HL-60 (cell line): Measurements from ENCODE around the gene POLE2.

Experiments used
- DNase-seq, 2 experiments: peaks; one replicate each; pipeline ENCODE4 v3.0.0-alpha.2; 2010 to 2020; ENCODE audit warnings: low read depth in 1 of 2, low spot score in 1 of 2
- H3K27ac ChIP-seq: fragments of 250-450 bp; sonication (Bioruptor Pico); replicated peaks from 2 replicates; pipeline ENCODE4 v1.5.1; 2020; ENCODE audit warnings: mild to moderate bottlenecking, moderate library complexity
- H3K27me3 ChIP-seq: fragments of 250-450 bp; sonication (Bioruptor Pico); 2 replicates; pipeline ENCODE4 v1.5.1; 2021; ENCODE audit warnings: mild to moderate bottlenecking, moderate library complexity; ENCODE audit not compliant: insufficient read depth, poor library complexity, severe bottlenecking
- H3K4me3 ChIP-seq: replicated peaks from 2 replicates; pipeline ENCODE4 v1.5.1; 2011; ENCODE audit warnings: mild to moderate bottlenecking, control low read depth, low read length; ENCODE audit not compliant: insufficient read depth
- CTCF ChIP-seq: IDR thresholded peaks from one replicate; pipeline ENCODE4 v1.5.1; 2011; ENCODE audit warnings: low read length, control low read depth, inconsistent platforms; ENCODE audit not compliant: insufficient read depth
- GABPA ChIP-seq: IDR thresholded peaks from 2 replicates; pipeline ENCODE4 v1.6.1; 2012; ENCODE audit warnings: low read depth
- POLR2AphosphoS5 ChIP-seq: IDR thresholded peaks from 2 replicates; pipeline ENCODE4 v1.6.1; 2012; ENCODE audit warnings: low read depth
- REST ChIP-seq: IDR thresholded peaks from 2 replicates; pipeline ENCODE4 v1.6.1; 2012; ENCODE audit warnings: low read depth; ENCODE audit not compliant: insufficient replicate concordance
- SPI1 ChIP-seq: IDR thresholded peaks from 2 replicates; pipeline ENCODE4 v1.6.1; 2012; ENCODE audit warnings: low read depth, mild to moderate bottlenecking, borderline replicate concordance

The POLE2 gene

DNA sequence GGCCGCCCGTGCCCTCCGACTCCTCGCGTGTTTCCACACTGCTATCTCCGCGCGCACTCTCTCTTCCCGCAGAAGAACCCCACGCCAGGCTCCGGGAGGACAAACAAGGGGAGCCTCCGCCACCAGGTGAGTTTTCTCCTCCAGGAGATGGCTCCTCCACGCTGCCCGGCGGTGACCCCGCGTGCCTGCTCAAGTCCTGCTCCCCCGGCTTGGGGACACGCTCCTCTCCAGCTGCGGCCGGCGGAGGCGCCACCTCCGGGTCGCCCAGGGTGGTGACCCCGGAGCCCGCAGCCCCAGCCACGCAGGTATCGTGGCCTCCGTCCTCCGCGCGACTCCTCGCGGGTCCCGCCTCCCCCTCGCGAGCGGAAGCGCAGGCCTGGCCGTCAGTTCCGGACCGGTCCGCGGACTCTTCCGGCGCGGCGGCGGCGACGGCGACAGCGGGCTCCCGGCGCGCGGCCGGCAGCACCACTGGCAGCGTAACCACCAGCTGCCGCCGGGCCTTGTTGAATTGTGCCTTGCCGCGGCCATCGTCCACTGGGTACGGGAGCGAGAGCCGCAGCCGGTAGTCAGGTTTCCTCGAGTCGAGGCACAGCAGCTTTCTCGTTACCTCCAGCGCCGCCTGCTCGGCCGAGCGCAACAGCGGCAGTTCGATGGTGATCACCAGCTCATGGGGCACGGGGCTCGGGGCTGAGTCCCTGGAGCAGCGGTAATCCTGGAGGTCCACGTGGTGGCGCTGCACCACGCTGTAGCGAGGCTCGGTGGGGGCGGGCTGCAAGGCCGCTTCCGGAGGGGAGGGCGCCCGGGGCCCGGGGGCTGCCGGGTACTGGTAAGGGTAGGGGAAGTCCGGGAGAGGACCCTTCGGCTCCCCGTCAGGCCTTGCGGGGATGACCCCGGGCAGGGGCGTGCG lies 54.1 kb downstream of the POLE2 start:
- Histone ChIP-seq H3K4me3 (peak overlapping the region; percentile 87), H3K27ac (peak overlapping the region; percentile 99), H3K27me3 (no peaks in the 10 kb centered on the region)
- peak; percentile 83 to 95 for DNase-seq
- TF ChIP-seq POLR2AphosphoS5, result peak; percentile 89
- no peak for TF ChIP-seq REST
- peak; percentile 32; the same call in 1 of the 2 replicates for TF ChIP-seq SPI1
- peak; percentile 75 for TF ChIP-seq GABPA
- peak; percentile 62 for TF ChIP-seq CTCF

DNA sequence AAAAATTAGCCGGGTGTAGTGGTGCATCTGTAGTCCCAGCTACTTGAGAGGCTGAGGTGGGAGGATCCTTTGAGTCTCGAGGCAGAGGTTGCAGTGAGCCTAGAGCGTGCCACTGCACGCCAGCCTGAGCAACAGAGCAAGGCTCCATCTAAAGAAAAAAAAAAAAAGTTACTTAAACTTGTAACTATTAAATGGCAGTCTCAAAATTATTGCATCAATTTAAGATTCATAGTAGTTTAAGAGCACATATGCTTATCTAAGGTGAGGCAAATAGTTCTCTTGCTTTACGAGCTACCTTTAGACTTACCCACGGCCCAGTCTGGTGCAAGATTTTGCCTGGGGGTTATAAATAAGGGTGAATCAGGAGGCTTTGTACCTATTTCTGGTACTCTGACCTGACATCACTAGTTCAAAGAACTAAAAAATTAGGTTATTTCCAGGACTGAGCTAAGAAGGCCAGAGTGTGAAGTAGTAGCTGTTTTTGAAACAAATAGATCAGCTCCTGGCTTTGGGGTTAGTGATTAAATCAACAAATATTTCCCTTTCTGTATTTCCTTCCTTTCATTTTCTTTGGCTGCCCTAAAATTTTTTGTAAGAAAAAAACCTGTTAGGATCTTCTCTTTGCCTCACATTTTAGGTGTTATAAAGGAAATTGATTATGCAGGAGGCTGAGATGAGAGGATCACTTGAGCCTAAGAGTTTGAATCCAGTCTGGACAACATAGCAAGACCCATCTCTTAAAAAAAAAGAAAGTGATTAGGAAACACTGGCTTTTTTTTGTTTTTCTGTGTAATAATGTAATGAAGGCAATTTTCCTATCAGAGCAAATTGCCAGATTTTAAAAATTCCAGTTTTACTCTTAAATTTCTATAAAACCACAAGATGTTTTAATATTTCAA lies 63.8 kb downstream of the POLE2 start:
- TF ChIP-seq GABPA (no peak), POLR2AphosphoS5 (no peak), REST (no peak), CTCF (no peak), SPI1 (no peak)
- DNase-seq, result no peak
- H3K27ac ChIP-seq, result no peak overlapping the region
- H3K4me3 ChIP-seq, result peak overlapping the region; percentile 80
- no peaks in the 10 kb centered on the region for H3K27me3 ChIP-seq

DNA sequence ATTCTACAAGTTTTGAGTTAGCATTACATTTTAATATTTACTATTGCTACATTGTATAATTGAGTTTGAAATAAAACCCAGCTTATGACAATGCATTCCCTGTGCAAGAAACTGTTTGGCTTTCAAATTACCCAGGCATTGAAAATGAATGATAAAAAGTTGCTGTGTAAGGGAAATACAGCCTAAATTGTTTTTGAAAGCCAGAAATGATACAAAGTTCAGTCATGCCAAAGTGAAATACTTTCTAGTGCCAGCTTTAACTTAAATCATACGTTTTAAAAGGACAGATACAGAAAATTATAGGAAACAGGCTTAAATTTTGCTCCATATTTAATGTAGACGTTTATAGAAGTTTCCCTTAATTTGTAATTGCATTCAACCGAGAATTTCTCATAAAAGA lies 64.6 kb downstream of the POLE2 start:
- Histone ChIP-seq H3K4me3 (peak overlapping the region; percentile 80), H3K27ac (no peak overlapping the region), H3K27me3 (no peaks in the 10 kb centered on the region)
- no peak for DNase-seq
- TF ChIP-seq GABPA (no peak), POLR2AphosphoS5 (no peak)

DNA sequence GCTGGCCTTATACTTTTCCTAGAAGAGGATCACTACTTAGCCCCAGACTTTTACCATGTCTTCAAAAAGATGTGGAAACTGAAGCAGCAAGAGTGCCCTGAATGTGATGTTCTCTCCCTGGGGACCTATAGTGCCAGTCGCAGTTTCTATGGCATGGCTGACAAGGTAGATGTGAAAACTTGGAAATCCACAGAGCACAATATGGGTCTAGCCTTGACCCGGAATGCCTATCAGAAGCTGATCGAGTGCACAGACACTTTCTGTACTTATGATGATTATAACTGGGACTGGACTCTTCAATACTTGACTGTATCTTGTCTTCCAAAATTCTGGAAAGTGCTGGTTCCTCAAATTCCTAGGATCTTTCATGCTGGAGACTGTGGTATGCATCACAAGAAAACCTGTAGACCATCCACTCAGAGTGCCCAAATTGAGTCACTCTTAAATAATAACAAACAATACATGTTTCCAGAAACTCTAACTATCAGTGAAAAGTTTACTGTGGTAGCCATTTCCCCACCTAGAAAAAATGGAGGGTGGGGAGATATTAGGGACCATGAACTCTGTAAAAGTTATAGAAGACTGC lies 65.9 kb downstream of the POLE2 start:
- Histone ChIP-seq H3K4me3 (peak overlapping the region; percentile 80), H3K27me3 (no peaks in the 10 kb centered on the region), H3K27ac (peak overlapping the region; percentile 96)
- TF ChIP-seq REST (no peak), GABPA (no peak), SPI1 (no peak), POLR2AphosphoS5 (no peak), CTCF (no peak)
- DNase-seq, result no peak
